ENCODE results near the gene SETBP1. TPM values are rescaled to one million over a fixed set of nuclear protein-coding genes. Genes with fewer than 3 reads are reported as not detected.

Gene SETBP1
- total and polyA plus RNA-seq, 2 of the 8 experiments (the other 6 are each of a cell fraction or from before 2014, with no cell fraction given): 2.0 to 6.5 TPM

DNA sequence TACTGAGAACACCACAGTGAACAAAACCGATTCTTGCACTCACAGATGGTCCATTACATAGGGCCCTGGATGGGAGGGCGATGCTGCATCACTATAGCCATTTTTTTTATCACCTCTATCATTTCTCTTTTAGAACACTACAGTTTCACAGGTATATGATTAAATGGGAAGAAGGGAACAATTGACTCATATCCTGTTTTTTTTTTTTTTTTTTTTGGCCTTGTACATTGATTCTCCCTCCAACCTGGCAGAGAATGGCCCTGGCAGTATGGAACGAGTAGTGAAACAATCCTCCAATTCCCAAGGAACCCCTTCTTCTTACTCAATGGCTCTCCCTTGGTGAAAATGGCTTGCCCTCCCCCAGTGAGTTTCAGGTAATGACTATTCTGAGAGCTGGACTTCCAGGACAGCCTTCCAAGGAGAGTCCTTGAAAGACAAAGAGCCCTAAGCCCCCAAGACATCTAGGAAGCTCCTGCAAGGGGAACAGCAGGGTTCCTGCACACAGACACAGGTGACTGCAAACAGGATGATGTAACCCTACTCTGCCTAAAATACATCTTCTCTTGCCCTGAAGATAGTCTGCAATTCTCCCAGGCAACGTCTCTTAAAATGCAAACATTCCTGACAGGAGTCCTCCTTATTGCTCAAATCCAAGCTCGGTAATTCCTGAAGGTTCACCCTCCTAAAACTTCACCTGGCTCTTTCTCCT, 405.4 kb downstream of the SETBP1 start:
- Histone ChIP-seq H4K5ac (ENCODE audit: insufficient read length, low read depth, low read length) (no peak overlapping the region), H4K20me1 (replicated peaks in 1 of 2; ENCODE audit: control insufficient read depth in 1 of 2, insufficient read depth in 2 of 2, low read length in 2 of 2) (no peaks in the 10 kb centered on the region), H2AK5ac (ENCODE audit: low read depth, low read length) (0 out of 2 replicates have a peak overlapping the region, but pooled peaks have one; percentile 39), H4K8ac (ENCODE audit: extremely low read depth, insufficient read depth, low read length) (no peak overlapping the region), H2BK120ac (replicated peaks; ENCODE audit: low read depth, low read length) (no peak overlapping the region), H3K56ac (replicated peaks; ENCODE audit: insufficient read length, low read depth, low read length) (no peak overlapping the region), H3K4ac (replicated peaks; ENCODE audit: insufficient read length, low read depth, low read length) (no peak overlapping the region), H3K14ac (ENCODE audit: insufficient read length) (no peak overlapping the region), H2AFZ (ENCODE audit: low read length) (0 out of 2 replicates have a peak overlapping the region, but pooled peaks have one; percentile 23), H2BK12ac (ENCODE audit: low read depth, low read length) (peak overlapping the region; percentile 27; the same call in 1 of the 2 replicates), H3K4me2 (ENCODE audit: insufficient read depth in 1 of 2, low read depth in 2 of 2, low read length in 2 of 2) (no peak overlapping the region), H3K79me1 (ENCODE audit: low read depth, low read length) (no peaks in the 10 kb centered on the region), H3K4me3 (ENCODE audit: extremely low read depth in 1 of 4, insufficient read depth in 2 of 4, low read depth in 3 of 4, low read length in 4 of 4) (no peak overlapping the region), H3K4me1 (replicated peaks in 1 of 4; ENCODE audit: control insufficient read depth in 3 of 4, insufficient read depth in 4 of 4, low read length in 3 of 4) (peaks cover 0 to 3% (median 2%) of the 10 kb centered on the region in 4 experiments; a peak in 3 of 7 replicates), H3K18ac (ENCODE audit: extremely low read depth, low read length) (peak overlapping the region; percentile 22; the same call in 1 of the 2 replicates), H2BK15ac (ENCODE audit: low read length) (no peak overlapping the region), H2BK5ac (ENCODE audit: low read depth, low read length) (no peak overlapping the region), H4K91ac (replicated peaks; ENCODE audit: insufficient read length, low read length) (no peak overlapping the region), H3K23ac (ENCODE audit: insufficient read length) (no peak overlapping the region), H3K27me3 (replicated peaks in 1 of 4; ENCODE audit: control insufficient read depth in 3 of 4, extremely low read depth in 1 of 4, insufficient read depth in 3 of 4, low read length in 3 of 4) (no peaks in the 10 kb centered on the region), H2BK20ac (ENCODE audit: low read length) (no peak overlapping the region), H3K79me2 (ENCODE audit: control insufficient read depth in 1 of 2, insufficient read depth in 2 of 2, low read length in 2 of 2) (no peaks in the 10 kb centered on the region), H3K23me2 (ENCODE audit: low read depth, low read length) (no peaks in the 10 kb centered on the region), H3K9ac (replicated peaks in 1 of 4; ENCODE audit: extremely low read depth in 1 of 4, low read depth in 3 of 4, low read length in 3 of 4) (no peak overlapping the region), H3K9me3 (ENCODE audit: insufficient read depth in 2 of 2, low read depth in 1 of 2, low read length in 1 of 2) (no peaks in the 10 kb centered on the region), H3K27ac (ENCODE audit: low read depth, low read length) (no peak overlapping the region), H3K36me3 (ENCODE audit: control insufficient read depth in 2 of 4, insufficient read depth in 4 of 4, low read length in 3 of 4) (no peaks in the 10 kb centered on the region)
- WGBS, 2 experiments (ENCODE audit: extremely low coverage in 1 of 2, insufficient coverage in 1 of 2, insufficient read length in 1 of 2, insufficient replicate concordance in 2 of 2, low coverage in 1 of 2, low lambda C conversion rate in 2 of 2, missing lambda C conversion rate in 1 of 2): 86% methylated on average over 5 of the region's 5 CpGs; no CpG with 5 or more reads in 1 of the 2 experiments
- ChIA-PET POLR2A (ENCODE audit: partially characterized antibody) (no interaction called here), CTCF (ENCODE audit: partially characterized antibody) (no interaction called here)
- FAIRE-seq (no peak), DNase-seq (ENCODE audit: low read depth in 1 of 2, low spot score in 2 of 2) (no peak)
- TF ChIP-seq HDAC6 (IDR thresholded peaks at IDR 0.05; ENCODE audit: low read depth, low read length) (no peak), ASH2L (IDR thresholded peaks at IDR 0.05; ENCODE audit: low read length) (no peak), RAD21 (IDR thresholded peaks at IDR 0.05 in 1 of 2, conservative IDR thresholded peaks at IDR 0.05 in 1 of 2; ENCODE audit: low read depth in 2 of 2, low read length in 2 of 2) (no peak), SUZ12 (IDR thresholded peaks at IDR 0.05; ENCODE audit: low read length) (no peak), SRF (IDR thresholded peaks at IDR 0.05; ENCODE audit: low read depth, low read length) (no peak), TCF12 (IDR thresholded peaks at IDR 0.05; ENCODE audit: low read depth, low read length) (no peak), CBX5 (IDR thresholded peaks at IDR 0.05; ENCODE audit: low read depth, low read length) (no peak), SIX5 (IDR thresholded peaks at IDR 0.05; ENCODE audit: low read depth, low read length) (no peak)

Measured in H1 (cell line).